22Rv1 (cell line): ENCODE data around the gene TRIP12.
"Not testable (repeated sequence)": the region's sequence is repeated elsewhere in the genome, so short reads cannot be mapped to it uniquely, and the experiment has no call there.

Experiments
- H3K27ac ChIP-seq: fragments of 450-650 bp; 2 replicates; pipeline ENCODE4 v1.5.1; 2017
- ZFX ChIP-seq: fragments of 450-650 bp; IDR thresholded peaks from 2 replicates; pipeline ENCODE4 v1.6.1; 2017; ENCODE audit warnings: antibody characterized with exemption, borderline replicate concordance
- TF ChIP-seq, protein P1 (sequence below): fragments of 450-650 bp; IDR thresholded peaks from 2 replicates; pipeline ENCODE4 v1.5.1; 2017; ENCODE audit warnings: mild to moderate bottlenecking

Gene TRIP12

DNA sequence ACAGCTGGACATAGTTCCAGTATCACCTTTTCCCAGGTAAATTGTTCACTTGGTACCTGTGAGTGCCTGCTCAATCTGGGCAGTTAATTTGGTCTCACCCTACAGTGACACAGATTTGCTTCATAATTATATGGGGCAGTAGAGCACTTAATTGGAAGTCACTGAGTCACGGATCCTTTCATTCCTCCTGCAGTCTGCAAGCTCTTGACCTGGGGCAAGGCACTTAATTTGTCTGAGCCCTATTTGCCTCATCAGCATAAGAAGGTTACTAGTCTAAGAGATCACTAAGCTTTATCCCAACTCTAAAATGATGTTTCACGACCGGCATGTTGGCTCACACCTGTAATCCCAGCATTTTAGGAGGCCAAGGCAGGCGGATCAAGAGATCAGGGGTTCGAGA lies 9.4 kb upstream of the TRIP12 start:
- no peak for TF ChIP-seq ZFX
- TF ChIP-seq, protein P1, sequence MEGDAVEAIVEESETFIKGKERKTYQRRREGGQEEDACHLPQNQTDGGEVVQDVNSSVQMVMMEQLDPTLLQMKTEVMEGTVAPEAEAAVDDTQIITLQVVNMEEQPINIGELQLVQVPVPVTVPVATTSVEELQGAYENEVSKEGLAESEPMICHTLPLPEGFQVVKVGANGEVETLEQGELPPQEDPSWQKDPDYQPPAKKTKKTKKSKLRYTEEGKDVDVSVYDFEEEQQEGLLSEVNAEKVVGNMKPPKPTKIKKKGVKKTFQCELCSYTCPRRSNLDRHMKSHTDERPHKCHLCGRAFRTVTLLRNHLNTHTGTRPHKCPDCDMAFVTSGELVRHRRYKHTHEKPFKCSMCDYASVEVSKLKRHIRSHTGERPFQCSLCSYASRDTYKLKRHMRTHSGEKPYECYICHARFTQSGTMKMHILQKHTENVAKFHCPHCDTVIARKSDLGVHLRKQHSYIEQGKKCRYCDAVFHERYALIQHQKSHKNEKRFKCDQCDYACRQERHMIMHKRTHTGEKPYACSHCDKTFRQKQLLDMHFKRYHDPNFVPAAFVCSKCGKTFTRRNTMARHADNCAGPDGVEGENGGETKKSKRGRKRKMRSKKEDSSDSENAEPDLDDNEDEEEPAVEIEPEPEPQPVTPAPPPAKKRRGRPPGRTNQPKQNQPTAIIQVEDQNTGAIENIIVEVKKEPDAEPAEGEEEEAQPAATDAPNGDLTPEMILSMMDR: no peak

DNA sequence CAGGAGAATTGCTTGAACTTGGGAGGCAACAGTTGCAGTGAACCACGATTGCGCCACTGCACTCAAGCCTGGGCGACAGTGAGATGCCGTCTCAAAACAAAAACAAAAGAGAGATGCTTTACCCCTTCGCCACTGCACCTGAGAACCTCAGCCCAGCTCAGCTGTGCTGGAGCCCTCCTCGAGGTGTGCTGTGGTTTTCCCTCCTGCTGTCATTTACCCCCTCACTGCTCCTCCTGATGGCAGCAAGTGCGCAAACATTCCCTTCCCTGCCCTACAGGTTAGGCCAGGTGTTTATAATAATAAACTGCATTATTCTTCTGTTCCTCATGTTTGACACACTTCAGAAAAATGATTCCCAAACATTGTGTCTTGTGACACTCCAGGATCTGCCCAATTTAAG lies 8.8 kb upstream of the TRIP12 start:
- TF ChIP-seq ZFX: no peak
- TF ChIP-seq, protein P1: no peak
- H3K27ac ChIP-seq: no peak overlapping the region

More for the DNA sequence above, 9.4 kb upstream of the TRIP12 start:
- no peak overlapping the region for H3K27ac ChIP-seq

DNA sequence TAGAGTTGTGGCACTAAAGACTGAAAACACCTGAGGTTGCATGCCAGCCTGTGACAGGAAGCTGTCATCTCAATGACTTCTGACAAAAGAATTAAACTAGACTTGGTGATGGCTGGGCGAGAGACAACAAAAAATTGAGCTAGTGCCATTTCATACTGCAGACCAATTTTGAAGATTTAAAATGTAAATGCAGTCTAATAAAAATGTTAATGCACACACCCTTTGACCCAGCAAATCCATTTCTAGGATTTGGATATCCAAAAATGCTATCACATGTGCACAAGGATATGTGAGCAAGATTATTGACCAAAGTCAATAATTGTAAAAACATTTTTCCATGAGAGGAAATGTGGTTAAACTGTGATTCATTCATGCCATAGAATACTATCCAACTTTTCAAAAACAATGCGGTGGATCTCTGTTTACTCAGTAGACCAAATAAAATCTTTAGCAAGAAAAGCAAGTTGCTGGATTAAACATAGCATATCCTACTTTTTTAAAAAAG lies 6.1 kb upstream of the TRIP12 start:
- H3K27ac ChIP-seq: no peak overlapping the region
- TF ChIP-seq, protein P1: no peak
- no peak for TF ChIP-seq ZFX

DNA sequence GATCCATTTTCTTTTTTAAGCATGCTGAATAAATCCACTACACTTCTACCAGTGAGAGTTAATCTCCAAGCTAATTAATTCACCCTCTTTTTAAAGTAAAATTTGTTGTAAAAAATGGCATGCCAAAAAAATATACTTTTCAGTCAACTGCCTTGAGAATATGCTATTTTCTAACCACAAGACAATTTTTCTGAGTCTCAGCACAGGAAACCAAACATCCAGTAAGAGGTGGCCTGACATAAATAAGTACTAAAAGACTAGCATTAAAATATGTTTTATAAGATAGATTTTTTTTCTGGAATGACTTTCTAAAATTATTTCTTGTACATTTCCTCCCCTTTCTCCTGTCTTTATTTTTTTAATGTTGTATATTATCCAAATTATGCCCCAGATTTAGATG lies 3.4 kb upstream of the TRIP12 start:
- no peak for TF ChIP-seq ZFX
- TF ChIP-seq, protein P1: no peak
- no peak overlapping the region for H3K27ac ChIP-seq

DNA sequence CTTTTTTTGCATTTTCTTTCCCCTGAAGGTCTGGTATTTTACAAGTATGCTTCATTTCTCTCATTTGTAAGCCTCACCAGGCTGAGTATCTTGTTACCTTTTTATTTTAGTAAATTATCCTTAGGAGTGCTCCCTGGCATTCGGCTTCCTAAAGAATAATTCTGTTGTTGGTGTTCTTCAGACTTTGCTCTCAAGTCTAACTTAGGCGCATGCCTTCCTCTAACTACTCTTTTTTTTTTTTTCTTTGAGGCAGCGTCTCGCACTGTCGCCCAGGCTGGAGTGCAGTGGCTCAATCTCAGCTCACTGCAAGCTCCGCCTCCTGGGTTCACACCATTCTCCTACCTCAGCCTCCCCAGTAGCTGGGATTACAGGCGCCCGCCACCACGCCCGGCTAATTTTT lies 2.7 kb upstream of the TRIP12 start:
- not testable (repeated sequence) for H3K27ac ChIP-seq

DNA sequence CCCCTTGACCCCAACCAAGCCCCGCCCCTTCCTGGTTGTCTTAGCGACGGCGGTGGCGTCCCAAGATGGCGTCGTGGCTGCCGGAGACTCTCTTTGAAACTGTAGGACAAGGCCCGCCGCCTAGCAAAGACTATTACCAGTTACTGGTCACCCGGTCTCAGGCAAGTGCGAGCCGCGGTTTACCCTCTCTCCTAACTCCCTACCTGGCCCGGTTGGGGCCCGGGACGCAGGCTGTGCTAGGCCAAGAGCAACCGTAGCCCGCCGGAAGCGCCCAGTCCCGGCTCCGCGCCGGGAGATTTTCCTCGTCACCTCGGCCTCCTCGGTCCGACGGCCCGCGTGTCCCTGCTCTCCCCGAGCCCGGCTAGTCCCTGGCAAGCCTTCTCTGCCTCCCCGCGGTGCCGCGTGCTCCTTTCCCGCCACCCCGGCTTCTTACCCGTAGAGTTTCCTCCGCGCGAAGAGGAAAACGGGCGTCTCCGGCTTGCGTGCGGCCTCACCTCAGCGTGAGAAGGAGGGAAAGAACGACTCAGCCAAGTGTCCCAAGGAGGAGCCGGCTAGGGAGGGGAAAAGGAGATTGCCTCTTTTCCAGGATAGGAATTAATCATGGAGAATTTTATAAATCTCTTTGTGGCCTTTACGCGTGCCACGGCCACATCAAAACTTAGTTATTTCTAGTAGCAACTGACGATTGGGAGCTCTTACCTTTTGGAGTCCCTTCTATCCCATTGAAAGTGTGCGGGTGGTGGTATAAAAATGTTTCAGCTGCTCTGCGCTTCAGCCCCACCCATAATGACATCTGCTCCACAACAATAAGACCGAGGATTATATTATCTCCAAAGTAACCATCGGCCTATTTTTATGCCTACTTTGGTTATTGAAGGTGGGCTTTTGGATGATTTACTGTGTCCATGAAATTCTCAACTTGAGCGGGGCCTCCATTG lies 909 bp upstream of the TRIP12 start, which contains the start of gene FBXO36:
Gene FBXO36, plus strand, starts transcription at position 55 of the 938 bp plus-strand sequence. Its CDS starts 11 bp downstream, at position 66.
- no peak for TF ChIP-seq ZFX
- TF ChIP-seq, protein P1: no peak

DNA sequence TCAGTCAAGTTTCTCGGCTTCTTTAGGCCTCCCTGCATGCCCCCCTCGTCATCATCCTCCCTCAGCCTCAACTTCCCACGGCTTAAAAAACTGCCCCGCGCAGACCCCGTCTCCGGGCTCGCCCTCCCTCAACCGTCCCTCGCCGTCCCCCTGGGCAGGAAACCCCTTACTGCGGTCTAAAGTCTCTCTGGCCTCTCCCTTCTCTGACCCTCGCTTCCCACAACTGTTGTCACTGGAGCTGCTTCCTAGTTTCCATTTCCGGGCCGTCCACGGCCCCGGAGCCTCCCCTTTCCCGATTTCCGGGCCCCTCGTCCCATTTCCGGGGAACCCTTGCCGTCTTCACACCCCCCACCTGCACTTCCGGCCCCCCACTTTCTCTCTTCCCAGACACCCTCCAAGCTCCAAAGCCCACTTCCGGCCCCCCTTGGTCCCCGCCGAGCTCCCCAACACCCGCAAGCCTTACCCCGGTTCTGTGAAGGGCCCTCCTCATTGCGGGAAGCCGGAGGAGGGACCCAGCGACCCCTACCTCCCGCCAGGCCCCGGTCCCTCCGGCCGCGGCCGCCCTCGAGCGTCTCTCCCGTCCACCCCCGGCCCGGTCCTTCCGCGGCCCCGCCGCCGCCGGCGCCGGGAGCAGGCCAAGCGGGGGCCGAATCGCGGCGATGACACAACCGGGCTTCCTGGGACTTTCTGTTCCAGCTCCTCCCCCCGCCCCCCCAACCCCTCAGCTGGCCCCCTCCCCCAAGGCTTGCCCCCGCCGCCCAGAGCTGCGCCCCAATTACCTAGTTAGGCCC lies 513 bp downstream of the TRIP12 start:
- H3K27ac ChIP-seq: peak overlapping the region; percentile 93
- no peak for TF ChIP-seq ZFX
- TF ChIP-seq, protein P1: no peak

More for the DNA sequence above, 909 bp upstream of the TRIP12 start, which contains the start of gene FBXO36:
- H3K27ac ChIP-seq: peak within 1 kb of the TSS; percentile 93
